ENCODE data around the gene PPID. TPM values are rescaled to one million over a fixed set of nuclear protein-coding genes. Genes with fewer than 3 reads are reported as not detected.

Gene PPID
- total and polyA plus RNA-seq, 2 of the 4 experiments (the other 2 are of a cell fraction), result 11.8 to 21.1 TPM

DNA sequence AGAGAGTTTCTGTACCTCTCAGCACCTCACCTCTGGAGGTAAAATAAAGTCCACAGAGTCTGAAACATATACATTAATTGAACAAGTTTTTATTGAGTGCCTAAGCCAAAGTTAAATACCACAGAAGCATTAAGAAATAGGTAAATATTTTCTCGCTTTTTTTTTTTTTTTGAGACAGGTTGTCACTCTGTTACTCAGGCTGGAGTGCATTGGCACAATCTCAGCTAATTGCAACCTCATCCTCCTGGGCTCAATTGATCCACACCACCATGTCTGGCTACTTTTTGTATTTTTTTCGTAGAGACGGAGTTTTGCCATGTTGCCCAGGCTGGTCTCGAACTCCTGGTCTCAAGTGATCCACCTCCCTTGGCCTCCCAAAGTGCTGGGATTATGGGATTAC, 35.5 kb upstream of the PPID start:
- intact Hi-C loops (cut with micrococcal nuclease) (no loop called here), dilution Hi-C loops (cut with HindIII; ENCODE audit: low sequenced_read_pairs, unreplicated experiment) (no loop called here), in situ Hi-C loops (cut with MboI; ENCODE audit: low sequenced_read_pairs) (no loop called here)
- ChIA-PET POLR2A (ENCODE audit: unreplicated experiment) (no interaction called here), CTCF (interaction anchor here (0.6 kb wide), 1 partner anchor 254 kb away, joined by 4 read pairs; no protein-coding TSS in a partner anchor)
- TF ChIP-seq, protein P1, sequence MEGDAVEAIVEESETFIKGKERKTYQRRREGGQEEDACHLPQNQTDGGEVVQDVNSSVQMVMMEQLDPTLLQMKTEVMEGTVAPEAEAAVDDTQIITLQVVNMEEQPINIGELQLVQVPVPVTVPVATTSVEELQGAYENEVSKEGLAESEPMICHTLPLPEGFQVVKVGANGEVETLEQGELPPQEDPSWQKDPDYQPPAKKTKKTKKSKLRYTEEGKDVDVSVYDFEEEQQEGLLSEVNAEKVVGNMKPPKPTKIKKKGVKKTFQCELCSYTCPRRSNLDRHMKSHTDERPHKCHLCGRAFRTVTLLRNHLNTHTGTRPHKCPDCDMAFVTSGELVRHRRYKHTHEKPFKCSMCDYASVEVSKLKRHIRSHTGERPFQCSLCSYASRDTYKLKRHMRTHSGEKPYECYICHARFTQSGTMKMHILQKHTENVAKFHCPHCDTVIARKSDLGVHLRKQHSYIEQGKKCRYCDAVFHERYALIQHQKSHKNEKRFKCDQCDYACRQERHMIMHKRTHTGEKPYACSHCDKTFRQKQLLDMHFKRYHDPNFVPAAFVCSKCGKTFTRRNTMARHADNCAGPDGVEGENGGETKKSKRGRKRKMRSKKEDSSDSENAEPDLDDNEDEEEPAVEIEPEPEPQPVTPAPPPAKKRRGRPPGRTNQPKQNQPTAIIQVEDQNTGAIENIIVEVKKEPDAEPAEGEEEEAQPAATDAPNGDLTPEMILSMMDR (conservative IDR thresholded peaks at IDR 0.05; ENCODE audit: low read depth, low read length), result no peak
- TF ChIP-seq RFX5 (IDR thresholded peaks at IDR 0.05; ENCODE audit: low read depth, low read length) (no peak), MAFK (IDR thresholded peaks at IDR 0.05; ENCODE audit: low read depth, low read length) (no peak), RAD21 (IDR thresholded peaks at IDR 0.05; ENCODE audit: low read length) (no peak), CEBPB (IDR thresholded peaks at IDR 0.05; ENCODE audit: low read depth, low read length) (no peak), MAZ (IDR thresholded peaks at IDR 0.05; ENCODE audit: borderline replicate concordance, low read depth, low read length) (no peak), SMC3 (IDR thresholded peaks at IDR 0.05; ENCODE audit: low read depth, low read length) (no peak), BHLHE40 (IDR thresholded peaks at IDR 0.05; ENCODE audit: low read depth, low read length) (no peak), MXI1 (IDR thresholded peaks at IDR 0.05; ENCODE audit: borderline replicate concordance, low read depth, low read length) (no peak), CHD1 (IDR thresholded peaks at IDR 0.05; ENCODE audit: low read depth, low read length) (no peak), FOS (IDR thresholded peaks at IDR 0.05; ENCODE audit: low read depth, low read length) (no peak), NFE2L2 (IDR thresholded peaks at IDR 0.05; ENCODE audit: low read depth, low read length) (no peak)
- TF ChIP-seq, protein P2, sequence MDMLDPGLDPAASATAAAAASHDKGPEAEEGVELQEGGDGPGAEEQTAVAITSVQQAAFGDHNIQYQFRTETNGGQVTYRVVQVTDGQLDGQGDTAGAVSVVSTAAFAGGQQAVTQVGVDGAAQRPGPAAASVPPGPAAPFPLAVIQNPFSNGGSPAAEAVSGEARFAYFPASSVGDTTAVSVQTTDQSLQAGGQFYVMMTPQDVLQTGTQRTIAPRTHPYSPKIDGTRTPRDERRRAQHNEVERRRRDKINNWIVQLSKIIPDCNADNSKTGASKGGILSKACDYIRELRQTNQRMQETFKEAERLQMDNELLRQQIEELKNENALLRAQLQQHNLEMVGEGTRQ (IDR thresholded peaks at IDR 0.05; ENCODE audit: low read depth, low read length), result no peak
- TF ChIP-seq, protein P3, sequence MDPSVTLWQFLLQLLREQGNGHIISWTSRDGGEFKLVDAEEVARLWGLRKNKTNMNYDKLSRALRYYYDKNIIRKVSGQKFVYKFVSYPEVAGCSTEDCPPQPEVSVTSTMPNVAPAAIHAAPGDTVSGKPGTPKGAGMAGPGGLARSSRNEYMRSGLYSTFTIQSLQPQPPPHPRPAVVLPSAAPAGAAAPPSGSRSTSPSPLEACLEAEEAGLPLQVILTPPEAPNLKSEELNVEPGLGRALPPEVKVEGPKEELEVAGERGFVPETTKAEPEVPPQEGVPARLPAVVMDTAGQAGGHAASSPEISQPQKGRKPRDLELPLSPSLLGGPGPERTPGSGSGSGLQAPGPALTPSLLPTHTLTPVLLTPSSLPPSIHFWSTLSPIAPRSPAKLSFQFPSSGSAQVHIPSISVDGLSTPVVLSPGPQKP (IDR thresholded peaks at IDR 0.05; ENCODE audit: borderline replicate concordance, low read depth, low read length), result no peak
- no TSS peak for BruUV-seq (replicated peaks)
- no peaks in the 10 kb centered on the region for H3K9me3 ChIP-seq (ENCODE audit: control insufficient read depth, insufficient read depth, low read length)
- ATAC-seq (ENCODE audit: low read depth) (no peak), DNase-seq (no peak)
- no peak overlapping the region for H2AK9ac ChIP-seq (replicated peaks; ENCODE audit: low read depth, low read length, poor library complexity)
- H3K4me3 ChIP-seq (ENCODE audit: insufficient read depth, low read depth, low read length), result no peak overlapping the region
- no peak overlapping the region for H3K4ac ChIP-seq (ENCODE audit: low read depth, low read length)
- H3K36me3 ChIP-seq (ENCODE audit: control insufficient read depth, insufficient read depth, low read length), result no peaks in the 10 kb centered on the region
- no peak overlapping the region for H2BK20ac ChIP-seq (ENCODE audit: low read depth, low read length)
- no peak overlapping the region for H3K9ac ChIP-seq (ENCODE audit: low read depth, low read length)
- peaks cover 3% of the 10 kb centered on the region; the same call in 1 of the 2 replicates for H3K4me1 ChIP-seq (ENCODE audit: control insufficient read depth, insufficient read depth, low read length)
- H3K23ac ChIP-seq (ENCODE audit: low read depth, low read length), result no peak overlapping the region
- H3K27ac ChIP-seq (ENCODE audit: insufficient read depth, low read length), result no peak overlapping the region
- H4K91ac ChIP-seq (ENCODE audit: insufficient read depth, low read depth, low read length), result no peak overlapping the region
- peaks cover 8% of the 10 kb centered on the region; the same call in 1 of the 2 replicates for H3K9me1 ChIP-seq (ENCODE audit: insufficient read depth, low read length)
- H3K4me2 ChIP-seq (ENCODE audit: low read depth, low read length), result no peak overlapping the region
- no peak overlapping the region for H2AFZ ChIP-seq (replicated peaks; ENCODE audit: low read length, poor library complexity)
- H3K18ac ChIP-seq (ENCODE audit: low read depth, low read length), result no peak overlapping the region
- H4K5ac ChIP-seq (ENCODE audit: low read depth, low read length), result no peak overlapping the region
- no peak overlapping the region for H4K8ac ChIP-seq (ENCODE audit: low read depth in 2 of 2, low read length in 2 of 2)
- no peak overlapping the region for H2BK15ac ChIP-seq (ENCODE audit: low read depth, low read length)
- H2BK5ac ChIP-seq (ENCODE audit: low read depth, low read length, poor library complexity, severe bottlenecking), result no peak overlapping the region
- no peak overlapping the region for H2BK120ac ChIP-seq (ENCODE audit: low read depth, low read length)
- H2AK5ac ChIP-seq (ENCODE audit: low read depth, low read length), result no peak overlapping the region
- no peak overlapping the region for H3K14ac ChIP-seq (replicated peaks; ENCODE audit: low read depth, low read length)
- 96% methylated on average over 3 of the region's 4 CpGs; no CpG with 5 or more reads in 1 of the 2 experiments for WGBS, 2 experiments (ENCODE audit: extremely low coverage in 2 of 2, insufficient read length in 1 of 2)
- no peaks in the 10 kb centered on the region for H4K20me1 ChIP-seq (ENCODE audit: insufficient read depth, low read length)
- H3K79me1 ChIP-seq (ENCODE audit: low read depth in 1 of 2, low read length in 2 of 2), result no peaks in the 10 kb centered on the region
- H3K27me3 ChIP-seq (ENCODE audit: control insufficient read depth, insufficient read depth, low read length), result no peaks in the 10 kb centered on the region
- no peak overlapping the region for H3K56ac ChIP-seq (ENCODE audit: extremely low read depth, insufficient read depth, low read length)

Data from IMR-90 (cell line).